A549 (cell line): ENCODE results near the gene PRUNE2. TPM values are rescaled to one million over a fixed set of nuclear protein-coding genes. Genes with fewer than 3 reads are reported as not detected.

Source experiments
- ATAC-seq, 2 experiments: fragments of 200-7000 bp in 1 of 2; fragments of >200 bp in 1 of 2; cut with Nextera tagmentation in 1 of 2; cut with Tn5 transposase in 1 of 2; 3 replicates each; pipeline versions ENCODE4 v1.8.0 to v1.9.1; 2018 to 2020; ENCODE audit warnings: mild to moderate bottlenecking in 1 of 2, moderate library complexity in 1 of 2
- CTCF ChIA-PET: fragments of 300-600 bp; sonication (Branson Sonifier 250); formaldehyde crosslinking; extraction: SDS; loops from one replicate; lab custom pipeline; 2021; ENCODE audit warnings: antibody characterized with exemption, inconsistent platforms; lab: Yijun Ruan, JAX
- POLR2A ChIA-PET: fragments of 350-600 bp; formaldehyde crosslinking; extraction: SDS; loops from one replicate; lab custom pipeline; 2021; ENCODE audit warnings: antibody characterized with exemption, inconsistent platforms; lab: Yijun Ruan, JAX
- DNase-seq, 2 experiments: peaks; one replicate each; pipeline versions ENCODE4 v3.0.0 to v3.0.0-alpha.2; 2011 to 2016; ENCODE audit warnings: low read depth in 1 of 2, low spot score in 1 of 2
- FAIRE-seq: peaks from 2 replicates; lab custom pipeline; 2011; peaks lifted over from hg19 to GRCh38; lab: Jason Lieb, UNC
- H3K27ac ChIP-seq, 2 experiments: fragments of >200 bp; sonication (Bioruptor Twin); formaldehyde crosslinking; 3 replicates each; pipeline ENCODE4 v1.5.1; 2016 to 2017
- H3K4me1 ChIP-seq: fragments of >200 bp; sonication (Bioruptor Twin); formaldehyde crosslinking; 3 replicates; pipeline ENCODE4 v1.6.1; 2016
- H3K4me2 ChIP-seq: fragments of >200 bp; sonication (Bioruptor Twin); formaldehyde crosslinking; 3 replicates; pipeline ENCODE4 v1.6.1; 2016
- H3K4me3 ChIP-seq: fragments of >200 bp; sonication (Bioruptor Twin); formaldehyde crosslinking; 3 replicates; pipeline ENCODE4 v1.5.1; 2016
- H3K9me3 ChIP-seq: fragments of >200 bp; sonication (Bioruptor Twin); formaldehyde crosslinking; 3 replicates; pipeline ENCODE4 v1.6.1; 2016
- ATOH8 ChIP-seq: fragments of 250-450 bp; sonication (Bioruptor Pico); IDR thresholded peaks from 2 replicates; pipeline ENCODE4 v1.5.0; 2020; ENCODE audit warnings: low read depth, mild to moderate bottlenecking, moderate library complexity
- CBX2 ChIP-seq: fragments of 200-600 bp; sonication (generic); IDR thresholded peaks from 2 replicates; pipeline ENCODE4 v1.6.1; 2016; ENCODE audit warnings: low read depth, mild to moderate bottlenecking, borderline replicate concordance
- CHD4 ChIP-seq: fragments of 200-600 bp; sonication (generic); IDR thresholded peaks from 2 replicates; pipeline ENCODE4 v1.6.1; 2016; ENCODE audit warnings: antibody characterized with exemption, mild to moderate bottlenecking, borderline replicate concordance
- EHMT2 ChIP-seq: fragments of 200-600 bp; sonication (generic); IDR thresholded peaks from 2 replicates; pipeline ENCODE4 v1.6.1; 2016; ENCODE audit warnings: antibody characterized with exemption, low read depth, mild to moderate bottlenecking, moderate library complexity
- ELK1 ChIP-seq: fragments of 150-350 bp; IDR thresholded peaks from 2 replicates; pipeline ENCODE4 v1.6.1; 2014; ENCODE audit warnings: low read depth, mild to moderate bottlenecking, low read length
- FOSB ChIP-seq: fragments of 250-450 bp; sonication (Bioruptor Pico); IDR thresholded peaks from 2 replicates; pipeline ENCODE4 v1.5.0; 2020; ENCODE audit warnings: mild to moderate bottlenecking, moderate library complexity
- HMGXB4 ChIP-seq: fragments of 250-450 bp; sonication (Bioruptor Pico); IDR thresholded peaks from 2 replicates; pipeline ENCODE4 v1.5.0; 2021; ENCODE audit warnings: mild to moderate bottlenecking, moderate library complexity, borderline replicate concordance
- HOXB13 ChIP-seq: fragments of 250-450 bp; sonication (Bioruptor Pico); IDR thresholded peaks from 2 replicates; pipeline ENCODE4 v1.5.0; 2020; ENCODE audit warnings: low read depth, mild to moderate bottlenecking, moderate library complexity
- JUNB ChIP-seq: fragments of >200 bp; sonication (Bioruptor Twin); formaldehyde crosslinking; IDR thresholded peaks from 2 replicates; pipeline ENCODE4 v1.6.1; 2016
- KDM1A ChIP-seq: fragments of 200-600 bp; sonication (generic); IDR thresholded peaks from 2 replicates; pipeline ENCODE4 v1.6.1; 2016; ENCODE audit warnings: low read depth, mild to moderate bottlenecking
- KDM5A ChIP-seq: fragments of 200-600 bp; sonication (generic); IDR thresholded peaks from 2 replicates; pipeline ENCODE4 v1.6.1; 2016; ENCODE audit warnings: antibody characterized with exemption, mild to moderate bottlenecking
- MAZ ChIP-seq: fragments of 150-350 bp; IDR thresholded peaks from 2 replicates; pipeline ENCODE4 v1.6.1; 2014; ENCODE audit warnings: antibody characterized with exemption, low read depth, low read length, borderline replicate concordance
- MYC ChIP-seq: IDR thresholded peaks from 2 replicates; pipeline ENCODE4 v1.6.1; 2012; ENCODE audit warnings: mild to moderate bottlenecking, inconsistent platforms, low read length, improper control_type of control experiment, borderline replicate concordance
- NFE2L2 ChIP-seq: fragments of 150-350 bp; conservative IDR thresholded peaks from 2 replicates; pipeline ENCODE4 v1.6.1; 2014; ENCODE audit warnings: low read length
- NPAS2 ChIP-seq: fragments of 250-450 bp; sonication (Bioruptor Pico); IDR thresholded peaks from 2 replicates; pipeline ENCODE4 v1.8.0; 2022; ENCODE audit warnings: mild to moderate bottlenecking, moderate library complexity, borderline replicate concordance
- NR3C1 ChIP-seq: fragments of >200 bp; sonication (Bioruptor Twin); formaldehyde crosslinking; IDR thresholded peaks from 3 replicates; pipeline ENCODE4 v1.6.1; 2017
- POLR2A ChIP-seq: IDR thresholded peaks from 2 replicates; pipeline ENCODE4 v1.6.1; 2012; ENCODE audit warnings: mild to moderate bottlenecking, low read length
- RARB ChIP-seq: fragments of 250-450 bp; sonication (Bioruptor Pico); IDR thresholded peaks from 2 replicates; pipeline ENCODE4 v1.8.0; 2021; ENCODE audit warnings: mild to moderate bottlenecking, moderate library complexity
- RCOR1 ChIP-seq: fragments of 150-350 bp; IDR thresholded peaks from 2 replicates; pipeline ENCODE4 v1.6.1; 2014; ENCODE audit warnings: antibody characterized with exemption, low read length, low read depth
- RFX5 ChIP-seq: fragments of 450-650 bp; IDR thresholded peaks from 2 replicates; pipeline ENCODE4 v1.7.1; 2014; ENCODE audit warnings: antibody characterized with exemption, mild to moderate bottlenecking, moderate library complexity
- RNF2 ChIP-seq: fragments of 200-600 bp; sonication (generic); IDR thresholded peaks from 2 replicates; pipeline ENCODE4 v1.6.1; 2016; ENCODE audit warnings: low read depth, mild to moderate bottlenecking, antibody characterized with exemption, moderate library complexity, borderline replicate concordance
- SMC3 ChIP-seq: fragments of >200 bp; sonication (Bioruptor Twin); formaldehyde crosslinking; IDR thresholded peaks from 3 replicates; pipeline ENCODE4 v1.6.1; 2018; ENCODE audit warnings: inconsistent platforms
- TFCP2L1 ChIP-seq: fragments of 250-450 bp; sonication (Bioruptor Pico); IDR thresholded peaks from 2 replicates; pipeline ENCODE4 v1.5.0; 2021; ENCODE audit warnings: mild to moderate bottlenecking
- TP53 ChIP-seq: fragments of 250-450 bp; sonication (Bioruptor Pico); IDR thresholded peaks from 2 replicates; pipeline ENCODE4 v1.5.0; 2021; ENCODE audit warnings: mild to moderate bottlenecking, moderate library complexity
- USF2 ChIP-seq: fragments of 450-650 bp; IDR thresholded peaks from 2 replicates; pipeline ENCODE4 v1.6.1; 2014; ENCODE audit warnings: antibody characterized with exemption
- ZC3H11A ChIP-seq: fragments of 450-650 bp; IDR thresholded peaks from 2 replicates; pipeline ENCODE4 v1.6.1; 2014; ENCODE audit warnings: antibody characterized with exemption, mild to moderate bottlenecking
- ZFP36 ChIP-seq: fragments of 450-650 bp; IDR thresholded peaks from 2 replicates; pipeline ENCODE4 v1.6.1; 2014; ENCODE audit warnings: borderline replicate concordance; ENCODE audit not compliant: partially characterized antibody
- ZNF302 ChIP-seq: fragments of 250-450 bp; sonication (Bioruptor Pico); IDR thresholded peaks from 2 replicates; pipeline ENCODE4 v1.9.0; 2021; ENCODE audit warnings: inconsistent platforms, mild to moderate bottlenecking, moderate library complexity
- ZSCAN20 ChIP-seq: fragments of 250-450 bp; sonication (Bioruptor Pico); IDR thresholded peaks from 2 replicates; pipeline ENCODE4 v1.8.0; 2022; ENCODE audit warnings: mild to moderate bottlenecking, moderate library complexity
- WGBS: methylation state at CpG from one replicate; pipeline ENCODE4 v1.1.6; 2017; ENCODE audit errors: missing lambda C conversion rate; 5-methylcytosine and 5-hydroxymethylcytosine counted together
- polyA plus RNA-seq, 4 experiments: library from polyadenylated mRNA; depleted of rRNA in 3 of 4; stranded (reverse); fragments of >200 nt; fragmentation: RNase III in 1 of 4; extraction: RNeasy Plus Mini Kit Qiagen cat#74134 plus additional on column Dnase treatment in 1 of 4; gene quantifications; 2 replicates in 3 of 4; 3 replicates in 1 of 4; pipeline ENCODE4 v1.2.3, GENCODE V29; 2011 to 2017

The PRUNE2 gene
- polyA plus RNA-seq, 2 of the 4 experiments (the other 2 are of a cell fraction) = 0.04 TPM; not detected in 1

- no peak overlapping the region for H3K27ac ChIP-seq
- WGBS = 3% methylated on average over 3 of the region's 3 CpGs
- TF ChIP-seq HOXB13 (CRISPR knock-in tag) (no peak), NPAS2 (no peak), ZNF302 (CRISPR knock-in tag) (no peak), POLR2A (no peak), ZFP36 (no peak), ELK1 (no peak), ZC3H11A (no peak), RNF2 (no peak), NFE2L2 (no peak), RCOR1 (no peak), MYC (no peak), SMC3 (no peak), TP53 (no peak), JUNB (no peak), FOSB (CRISPR knock-in tag) (no peak), ZSCAN20 (no peak), MAZ (no peak), RFX5 (no peak)
- no peaks in the 10 kb centered on the region; the same call in 2 of the 3 replicates for H3K4me1 ChIP-seq
- FAIRE-seq (no peak), ATAC-seq (no peak), DNase-seq (no peak)
- ChIA-PET CTCF (interaction anchor here (1.5 to 1.7 kb wide), 2 partner anchors 13 to 22 kb away, joined by 3 read pairs; no protein-coding TSS in a partner anchor), POLR2A (no interaction called here)
- H3K9me3 ChIP-seq = no peaks in the 10 kb centered on the region
- no peak overlapping the region for H3K4me3 ChIP-seq
- H3K4me2 ChIP-seq = no peak overlapping the region
Observed at GRCh38 chr9:76900884-76901440, 5.0 kb downstream of the PRUNE2 start.

GRCh38 chr9:76898786-76899185, 7.1 kb downstream of the PRUNE2 start:
- ChIA-PET POLR2A (no interaction called here), CTCF (no interaction called here)
- no peaks in the 10 kb centered on the region for H3K4me1 ChIP-seq
- H3K9me3 ChIP-seq = no peaks in the 10 kb centered on the region
- H3K4me3 ChIP-seq = no peak overlapping the region
- H3K27ac ChIP-seq = no peak overlapping the region
- 28% methylated on average over 2 of the region's 2 CpGs for WGBS
- no peak overlapping the region for H3K4me2 ChIP-seq
- no peak for ATAC-seq
- DNase-seq = no peak
- TF ChIP-seq ATOH8 (CRISPR knock-in tag) (no peak), RARB (CRISPR knock-in tag) (no peak), KDM1A (no peak), EHMT2 (no peak), USF2 (no peak), CBX2 (no peak), HMGXB4 (CRISPR knock-in tag) (no peak), NR3C1 (no peak), KDM5A (no peak), ZC3H11A (no peak), CHD4 (no peak), TFCP2L1 (CRISPR knock-in tag) (no peak), NPAS2 (no peak)
- no peak for FAIRE-seq
